Inferior parietal cortex (tissue), 1 donor: ENCODE results near the gene PITPNC1.
"Not testable (repeated sequence)": the region's sequence is repeated elsewhere in the genome, so short reads cannot be mapped to it uniquely, and the experiment has no call there.

Experiments used
- DNase-seq: peaks from one replicate; pipeline ENCODE4 v3.0.0-alpha.2; 2016; ENCODE audit errors: extremely low spot score

Gene PITPNC1

GRCh38 chr17:67576471-67577115 lies 199.5 kb downstream of the PITPNC1 start:
- no peak for DNase-seq

- DNase-seq = no peak
These were observed 200.5 kb downstream of the PITPNC1 start for GRCh38 chr17:67577429-67578141.

- no peak for DNase-seq
These were observed 201.0 kb downstream of the PITPNC1 start for GRCh38 chr17:67578142-67578457.

- DNase-seq = not testable (repeated sequence)
These were observed 201.8 kb downstream of the PITPNC1 start for GRCh38 chr17:67578679-67579405.

- no peak for DNase-seq
These were observed 205.6 kb downstream of the PITPNC1 start for GRCh38 chr17:67582673-67583081.

GRCh38 chr17:67585077-67585602 lies 208.1 kb downstream of the PITPNC1 start:
- no peak for DNase-seq

- no peak for DNase-seq
These were observed 211.2 kb downstream of the PITPNC1 start for GRCh38 chr17:67588326-67588725.

GRCh38 chr17:67594115-67594880 lies 217.2 kb downstream of the PITPNC1 start:
- no peak for DNase-seq

- no peak for DNase-seq
These were observed 223.3 kb downstream of the PITPNC1 start for GRCh38 chr17:67600408-67600807.

- no peak for DNase-seq
These were observed 224.8 kb downstream of the PITPNC1 start for GRCh38 chr17:67601897-67602296.

- no peak for DNase-seq
These were observed 225.4 kb downstream of the PITPNC1 start for GRCh38 chr17:67602444-67602843.

GRCh38 chr17:67602974-67603373 lies 225.9 kb downstream of the PITPNC1 start:
- DNase-seq = no peak

- no peak for DNase-seq
These were observed 228.3 kb downstream of the PITPNC1 start for GRCh38 chr17:67605256-67605912.

- no peak for DNase-seq
These were observed 229.4 kb downstream of the PITPNC1 start for GRCh38 chr17:67606471-67606870.

GRCh38 chr17:67606896-67607604 lies 230.0 kb downstream of the PITPNC1 start:
- DNase-seq = no peak

- no peak for DNase-seq
These were observed 233.0 kb downstream of the PITPNC1 start for GRCh38 chr17:67610061-67610460.

GRCh38 chr17:67613961-67614360 lies 236.9 kb downstream of the PITPNC1 start:
- no peak for DNase-seq

- no peak for DNase-seq
These were observed 238.0 kb downstream of the PITPNC1 start for GRCh38 chr17:67615011-67615561.

GRCh38 chr17:67615736-67616135 lies 238.7 kb downstream of the PITPNC1 start:
- no peak for DNase-seq

- DNase-seq = no peak
These were observed 240.3 kb downstream of the PITPNC1 start for GRCh38 chr17:67617304-67617899.
